Hepatocyte (in vitro differentiated cells): ENCODE data around the gene ZBTB22. TPM values are rescaled to one million over a fixed set of nuclear protein-coding genes. Genes with fewer than 3 reads are reported as not detected.

ENCODE experiments used
- DNase-seq: peaks from one replicate; pipeline ENCODE4 v3.0.0-alpha.2; 2016; ENCODE audit warnings: low spot score
- H2AFZ ChIP-seq: fragments of 200-600 bp; sonication (generic); 2 replicates; pipeline ENCODE4 v1.6.0; 2016; ENCODE audit warnings: antibody characterized with exemption, mild to moderate bottlenecking
- H3K27ac ChIP-seq: fragments of 200-600 bp; sonication (generic); 2 replicates; pipeline ENCODE4 v1.5.1; 2016; ENCODE audit warnings: mild to moderate bottlenecking
- H3K27me3 ChIP-seq: fragments of 200-600 bp; sonication (generic); 2 replicates; pipeline ENCODE4 v1.6.1; 2016
- H3K36me3 ChIP-seq: fragments of 200-600 bp; sonication (generic); replicated peaks from 2 replicates; pipeline ENCODE4 v1.5.1; 2016; ENCODE audit warnings: low read depth; ENCODE audit not compliant: insufficient read depth
- H3K4me1 ChIP-seq: fragments of 200-600 bp; sonication (generic); 2 replicates; pipeline ENCODE4 v1.5.1; 2016; ENCODE audit warnings: mild to moderate bottlenecking, moderate library complexity; ENCODE audit not compliant: insufficient read depth
- H3K4me2 ChIP-seq: fragments of 200-600 bp; sonication (generic); 2 replicates; pipeline ENCODE4 v1.6.0; 2016
- H3K4me3 ChIP-seq: fragments of 200-600 bp; sonication (generic); 2 replicates; pipeline ENCODE4 v1.5.1; 2016; ENCODE audit warnings: mild to moderate bottlenecking
- H3K79me2 ChIP-seq: fragments of 200-600 bp; sonication (generic); 2 replicates; pipeline ENCODE4 v1.6.0; 2017; ENCODE audit warnings: mild to moderate bottlenecking
- H3K9me2 ChIP-seq: fragments of 200-600 bp; sonication (generic); replicated peaks from 2 replicates; pipeline ENCODE4 v1.6.0; 2017; ENCODE audit warnings: mild to moderate bottlenecking; ENCODE audit not compliant: insufficient read depth
- H3K9me3 ChIP-seq: fragments of 200-600 bp; sonication (generic); 2 replicates; pipeline ENCODE4 v1.5.1; 2016; ENCODE audit warnings: low read depth, mild to moderate bottlenecking
- H4K20me1 ChIP-seq: fragments of 200-600 bp; sonication (generic); 2 replicates; pipeline ENCODE4 v1.6.0; 2016; ENCODE audit warnings: mild to moderate bottlenecking; ENCODE audit not compliant: insufficient read depth, poor library complexity, severe bottlenecking
- EZH2 ChIP-seq: fragments of 200-600 bp; sonication (generic); IDR thresholded peaks from 2 replicates; pipeline ENCODE4 v1.6.1; 2016; ENCODE audit warnings: antibody characterized with exemption, mild to moderate bottlenecking, borderline replicate concordance
- EZH2phosphoT487 ChIP-seq: fragments of 200-600 bp; sonication (generic); IDR thresholded peaks from one replicate; pipeline ENCODE4 v1.6.1; 2018; ENCODE audit warnings: antibody characterized with exemption, mild to moderate bottlenecking, low read depth, moderate library complexity; ENCODE audit not compliant: unreplicated experiment, severe bottlenecking
- WGBS: methylation state at CpG from one replicate; pipeline ENCODE4 v1.1.6; 2016; ENCODE audit warnings: low lambda C conversion rate; ENCODE audit errors: missing lambda C conversion rate; 5-methylcytosine and 5-hydroxymethylcytosine counted together
- polyA plus RNA-seq: library from polyadenylated mRNA; unstranded; fragments of >200 nt; fragmentation: Nextera tagmentation; extraction: Ambion mirVana; gene quantifications from 2 replicates; pipeline ENCODE4 v1.2.1, GENCODE V29; 2016
- total RNA-seq: library from RNA; depleted of rRNA; stranded (reverse); fragments of >200 nt; gene quantifications from 2 replicates; pipeline ENCODE4 v1.2.3, GENCODE V29; 2014
- TF ChIP-seq, protein P1 (sequence below): fragments of 200-600 bp; sonication (generic); IDR thresholded peaks from 2 replicates; pipeline ENCODE4 v1.5.1; 2016; ENCODE audit warnings: antibody characterized with exemption, mild to moderate bottlenecking; ENCODE audit not compliant: poor library complexity

Gene ZBTB22
- total and polyA plus RNA-seq, 2 experiments from 2014 or later, result 23.2 to 23.4 TPM

DNA sequence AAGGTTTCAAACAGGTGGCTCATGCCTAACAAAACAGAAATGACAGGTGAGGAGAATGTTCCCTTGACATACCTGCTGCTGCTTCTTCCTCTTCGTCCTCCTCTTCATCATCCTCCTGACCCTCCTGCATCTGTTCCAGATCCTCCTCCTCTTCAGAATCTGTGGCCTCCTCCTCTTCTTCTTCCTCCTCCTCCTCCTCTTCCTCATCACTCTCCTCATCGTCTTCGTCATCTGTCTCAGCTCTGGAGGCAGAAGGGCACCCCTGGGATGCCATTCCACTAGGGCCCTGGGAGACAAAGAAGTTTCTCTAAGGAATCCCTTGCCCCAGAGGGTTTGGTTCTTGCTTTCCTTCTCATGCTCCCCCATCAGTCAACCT is 2.4 kb upstream of the ZBTB22 start:
- Histone ChIP-seq H3K27ac (peak overlapping the region; percentile 54), H3K9me2 (no peaks in the 10 kb centered on the region), H3K79me2 (peaks cover 34% of the 10 kb centered on the region), H3K4me2 (no peak overlapping the region), H3K9me3 (no peaks in the 10 kb centered on the region), H3K4me1 (peaks cover 21% of the 10 kb centered on the region), H2AFZ (no peak overlapping the region), H3K4me3 (no peak overlapping the region), H3K27me3 (no peaks in the 10 kb centered on the region), H4K20me1 (no peaks in the 10 kb centered on the region), H3K36me3 (no peaks in the 10 kb centered on the region)
- 97% methylated on average over 3 of the region's 3 CpGs for WGBS
- DNase-seq, result no peak
- TF ChIP-seq, protein P1, sequence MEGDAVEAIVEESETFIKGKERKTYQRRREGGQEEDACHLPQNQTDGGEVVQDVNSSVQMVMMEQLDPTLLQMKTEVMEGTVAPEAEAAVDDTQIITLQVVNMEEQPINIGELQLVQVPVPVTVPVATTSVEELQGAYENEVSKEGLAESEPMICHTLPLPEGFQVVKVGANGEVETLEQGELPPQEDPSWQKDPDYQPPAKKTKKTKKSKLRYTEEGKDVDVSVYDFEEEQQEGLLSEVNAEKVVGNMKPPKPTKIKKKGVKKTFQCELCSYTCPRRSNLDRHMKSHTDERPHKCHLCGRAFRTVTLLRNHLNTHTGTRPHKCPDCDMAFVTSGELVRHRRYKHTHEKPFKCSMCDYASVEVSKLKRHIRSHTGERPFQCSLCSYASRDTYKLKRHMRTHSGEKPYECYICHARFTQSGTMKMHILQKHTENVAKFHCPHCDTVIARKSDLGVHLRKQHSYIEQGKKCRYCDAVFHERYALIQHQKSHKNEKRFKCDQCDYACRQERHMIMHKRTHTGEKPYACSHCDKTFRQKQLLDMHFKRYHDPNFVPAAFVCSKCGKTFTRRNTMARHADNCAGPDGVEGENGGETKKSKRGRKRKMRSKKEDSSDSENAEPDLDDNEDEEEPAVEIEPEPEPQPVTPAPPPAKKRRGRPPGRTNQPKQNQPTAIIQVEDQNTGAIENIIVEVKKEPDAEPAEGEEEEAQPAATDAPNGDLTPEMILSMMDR, result no peak
- TF ChIP-seq EZH2 (no peak), EZH2phosphoT487 (no peak)

DNA sequence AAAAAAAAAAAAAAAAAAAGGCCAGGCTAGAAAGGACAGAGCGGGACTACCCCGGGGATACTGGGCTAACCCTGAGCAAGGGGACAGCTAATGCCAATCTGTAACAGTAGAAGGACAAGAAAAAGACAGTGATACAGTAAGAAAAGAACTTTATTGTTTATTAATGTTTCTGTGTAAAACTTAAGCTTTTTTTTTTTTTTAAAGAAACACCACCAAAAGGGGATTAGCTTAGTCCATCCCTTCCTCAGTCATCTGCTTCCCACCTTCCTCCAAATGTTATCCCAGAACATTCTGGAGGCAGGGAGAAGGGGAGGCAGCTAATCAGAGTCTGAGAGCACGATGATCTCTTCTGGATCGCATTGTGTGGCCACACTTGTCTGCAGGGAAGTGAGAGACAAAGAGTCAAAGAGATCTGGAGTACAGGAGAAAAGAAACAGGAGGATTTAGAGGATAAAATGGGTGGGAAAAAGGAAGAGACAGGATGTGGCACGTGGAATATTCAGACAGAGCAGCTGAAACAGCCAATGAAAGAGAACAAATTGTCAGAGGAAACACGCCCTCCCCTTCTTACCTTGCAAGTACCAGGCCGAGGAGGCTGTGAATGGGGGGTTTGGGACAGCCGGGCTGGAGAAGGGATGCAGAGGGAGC is 1.0 kb upstream of the ZBTB22 start:
- Histone ChIP-seq H3K36me3 (no peaks in the 10 kb centered on the region), H3K79me2 (peaks cover 34% of the 10 kb centered on the region), H3K9me2 (no peaks in the 10 kb centered on the region), H2AFZ (peak overlapping the region; percentile 12), H3K27ac (peak overlapping the region; percentile 71), H4K20me1 (no peaks in the 10 kb centered on the region), H3K4me2 (peak overlapping the region; percentile 71), H3K4me1 (peaks cover 15% of the 10 kb centered on the region), H3K9me3 (no peaks in the 10 kb centered on the region), H3K4me3 (no peak overlapping the region), H3K27me3 (no peaks in the 10 kb centered on the region)
- no peak for DNase-seq
- TF ChIP-seq, protein P1, result no peak
- TF ChIP-seq EZH2phosphoT487, result no peak
- WGBS, result 64% methylated on average over 8 of the region's 8 CpGs

DNA sequence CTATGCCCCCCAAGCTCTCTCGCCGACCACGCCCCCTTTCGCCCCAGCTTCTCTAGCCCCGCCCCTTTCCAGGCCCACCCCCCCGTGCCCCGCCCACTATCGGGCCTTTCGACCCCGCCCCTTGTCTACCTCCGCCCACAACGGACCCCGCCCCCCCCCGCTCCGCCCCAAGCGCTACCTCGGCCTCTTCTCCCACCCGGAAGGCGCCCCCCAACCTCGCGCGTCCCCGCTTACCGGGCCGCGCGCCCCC is 200 bp downstream of the ZBTB22 start:
- H3K27ac ChIP-seq, result peak overlapping the region; percentile 71
- 0% methylated on average over 16 of the region's 27 CpGs for WGBS
- H3K36me3 ChIP-seq, result no peaks in the 10 kb centered on the region

More for the DNA sequence above, 200 bp downstream of the ZBTB22 start:
- Histone ChIP-seq H3K4me3 (peak overlapping the region; percentile 24), H3K4me2 (peak overlapping the region; percentile 78), H3K27me3 (no peaks in the 10 kb centered on the region), H3K9me3 (no peaks in the 10 kb centered on the region), H4K20me1 (no peaks in the 10 kb centered on the region), H2AFZ (no peak overlapping the region), H3K9me2 (no peaks in the 10 kb centered on the region), H3K4me1 (peaks cover 15% of the 10 kb centered on the region), H3K79me2 (peaks cover 32% of the 10 kb centered on the region)
- TF ChIP-seq, protein P1, result no peak
- TF ChIP-seq EZH2phosphoT487, result no peak
- no peak for TF ChIP-seq EZH2
- no peak for DNase-seq
